DMS153 treated with DMSO at 0.1 percent for 48 hours (cell line): ENCODE data around the gene KDM4F.
A peak's percentile ranks its signal among the peaks of the same experiment; 100 is the strongest.

Experiments used
- DNase-seq: peaks from one replicate; lab custom pipeline; 2025; ENCODE audit not compliant: unreplicated experiment; lab: John Stamatoyannopoulos, UW

The KDM4F gene

GRCh38 chr11:95059046-95059445, 9.8 kb downstream of the KDM4F start:
- no peak for DNase-seq

GRCh38 chr11:95065336-95065735, 16.1 kb downstream of the KDM4F start:
- DNase-seq = peak; percentile 4

GRCh38 chr11:95066716-95067038, 17.5 kb downstream of the KDM4F start, which contains the start of gene SRSF8:
Gene SRSF8 (plus strand): TSS chr11:95066919. CDS start chr11:95067227, 308 bp downstream.
- peak; percentile 30 for DNase-seq

- DNase-seq = no peak
These were observed 18.0 kb downstream of the KDM4F start for GRCh38 chr11:95067039-95067840.

GRCh38 chr11:95067841-95068219, 18.6 kb downstream of the KDM4F start:
- peak; percentile 79 for DNase-seq

- DNase-seq = peak; percentile 77
These were observed 19.3 kb downstream of the KDM4F start for GRCh38 chr11:95068549-95068948.

GRCh38 chr11:95070471-95070870, 21.2 kb downstream of the KDM4F start:
- no peak for DNase-seq

GRCh38 chr11:95072948-95073347, 23.7 kb downstream of the KDM4F start:
- no peak for DNase-seq

- peak; percentile 14 for DNase-seq
These were observed 25.8 kb downstream of the KDM4F start for GRCh38 chr11:95074792-95075563.

- DNase-seq = no peak
These were observed 27.2 kb downstream of the KDM4F start for GRCh38 chr11:95076416-95076815.

- DNase-seq = no peak
These were observed 27.8 kb downstream of the KDM4F start for GRCh38 chr11:95076981-95077380.

GRCh38 chr11:95078526-95078925, 29.3 kb downstream of the KDM4F start:
- no peak for DNase-seq

- DNase-seq = no peak
These were observed 31.8 kb downstream of the KDM4F start for GRCh38 chr11:95081010-95081409.

- no peak for DNase-seq
These were observed 32.2 kb downstream of the KDM4F start for GRCh38 chr11:95081412-95081811.

- DNase-seq = no peak
These were observed 33.4 kb downstream of the KDM4F start for GRCh38 chr11:95082576-95083001.

- DNase-seq = no peak
These were observed 35.3 kb downstream of the KDM4F start for GRCh38 chr11:95084509-95084908.

GRCh38 chr11:95085117-95085816, 36.0 kb downstream of the KDM4F start:
- no peak for DNase-seq

GRCh38 chr11:95086151-95086550, 36.9 kb downstream of the KDM4F start:
- no peak for DNase-seq

GRCh38 chr11:95086836-95087570, 37.8 kb downstream of the KDM4F start:
- DNase-seq = no peak

GRCh38 chr11:95088946-95089619, 39.9 kb downstream of the KDM4F start:
- DNase-seq = no peak
